HEK293 (cell line): ENCODE results near the gene MRPS18A.

ENCODE experiments used
- CTCF ChIA-PET: fragments of 350-600 bp; formaldehyde crosslinking; extraction: SDS; loops from one replicate; lab custom pipeline; 2021; ENCODE audit warnings: antibody characterized with exemption; lab: Yijun Ruan, JAX
- POLR2A ChIA-PET: fragments of 300-600 bp; formaldehyde crosslinking; extraction: SDS; loops from one replicate; lab custom pipeline; 2020; ENCODE audit warnings: antibody characterized with exemption, inconsistent platforms; lab: Yijun Ruan, JAX
- H3K27ac ChIP-seq: fragments of 200-500 bp; sonication (Bioruptor generic); 2 replicates; pipeline ENCODE4 v1.5.1; 2014; ENCODE audit warnings: low read depth, low read length, control low read depth, inconsistent platforms; ENCODE audit errors: extremely low read depth
- H3K36me3 ChIP-seq, 2 experiments: fragments of 200-500 bp in 1 of 2; sonication (Bioruptor generic) in 1 of 2; 1 replicate in 1 of 2; 2 replicates in 1 of 2; pipeline ENCODE4 v1.5.1; 2014 to 2017; ENCODE audit warnings: inconsistent platforms in 2 of 2, low read length in 2 of 2; ENCODE audit not compliant: control insufficient read depth in 2 of 2, insufficient read depth in 1 of 2
- H3K4me1 ChIP-seq: fragments of 200-500 bp; sonication (Bioruptor generic); 2 replicates; pipeline ENCODE4 v1.5.1; 2014; ENCODE audit warnings: mild to moderate bottlenecking, low read length, inconsistent platforms; ENCODE audit not compliant: control insufficient read depth, insufficient read depth
- H3K4me3 ChIP-seq: 2 replicates; pipeline ENCODE4 v1.5.1; 2011; ENCODE audit warnings: low read depth, mild to moderate bottlenecking, control low read depth, low read length, moderate library complexity
- H3K9me3 ChIP-seq: fragments of 200-500 bp; sonication (Bioruptor generic); 2 replicates; pipeline ENCODE4 v1.5.1; 2014; ENCODE audit warnings: low read depth, low read length, inconsistent platforms; ENCODE audit not compliant: control insufficient read depth, insufficient read depth
- ELK4 ChIP-seq: IDR thresholded peaks from 2 replicates; pipeline ENCODE4 v1.6.1; 2011; ENCODE audit warnings: mild to moderate bottlenecking, low read depth, low read length, borderline replicate concordance
- GLI2 ChIP-seq: fragments of 450-650 bp; formaldehyde crosslinking; IDR thresholded peaks from 2 replicates; pipeline ENCODE4; 2017; ENCODE audit warnings: missing biosample characterization, missing genetic modification characterization, low read depth, borderline replicate concordance
- HOXC10 ChIP-seq: sonication (generic); formaldehyde crosslinking; IDR thresholded peaks from 2 replicates; pipeline ENCODE4 v1.8.1; 2023; ENCODE audit warnings: mild to moderate bottlenecking, missing genetic modification reagents
- MEIS1 ChIP-seq: sonication (generic); formaldehyde crosslinking; IDR thresholded peaks from 2 replicates; pipeline ENCODE4 v1.8.1; 2022; ENCODE audit warnings: missing genetic modification reagents, mild to moderate bottlenecking, borderline replicate concordance
- SALL2 ChIP-seq: fragments of 450-650 bp; formaldehyde crosslinking; IDR thresholded peaks from 2 replicates; pipeline ENCODE4 v1.5.0; 2017; ENCODE audit warnings: missing biosample characterization, mild to moderate bottlenecking, missing genetic modification characterization, borderline replicate concordance
- SCRT2 ChIP-seq: fragments of 450-650 bp; formaldehyde crosslinking; IDR thresholded peaks from 2 replicates; pipeline ENCODE4 v1.5.1; 2016; ENCODE audit warnings: missing biosample characterization, missing genetic modification characterization
- ZIC2 ChIP-seq: fragments of 450-650 bp; formaldehyde crosslinking; IDR thresholded peaks from 2 replicates; pipeline ENCODE4 v1.5.1; 2016; ENCODE audit warnings: missing biosample characterization, missing genetic modification characterization
- ZNF112 ChIP-seq: fragments of 450-650 bp; formaldehyde crosslinking; IDR thresholded peaks from 2 replicates; pipeline ENCODE4 v1.5.0; 2017; ENCODE audit warnings: missing biosample characterization, missing genetic modification characterization
- ZNF26 ChIP-seq: fragments of 450-650 bp; formaldehyde crosslinking; IDR thresholded peaks from 2 replicates; pipeline ENCODE4 v1.5.1; 2016; ENCODE audit warnings: missing biosample characterization, missing genetic modification characterization
- ZNF266 ChIP-seq: fragments of 450-650 bp; formaldehyde crosslinking; IDR thresholded peaks from 2 replicates; pipeline ENCODE4 v1.5.1; 2016; ENCODE audit warnings: missing biosample characterization, missing genetic modification characterization, low read depth
- ZNF280C ChIP-seq: fragments of 450-650 bp; formaldehyde crosslinking; IDR thresholded peaks from 2 replicates; pipeline ENCODE4 v1.5.1; 2016; ENCODE audit warnings: missing biosample characterization, missing genetic modification characterization
- ZNF416 ChIP-seq: fragments of 450-650 bp; formaldehyde crosslinking; IDR thresholded peaks from 2 replicates; pipeline ENCODE4 v1.5.1; 2016; ENCODE audit warnings: missing biosample characterization, missing genetic modification characterization
- ZNF426 ChIP-seq: fragments of 450-650 bp; formaldehyde crosslinking; IDR thresholded peaks from 2 replicates; pipeline ENCODE4 v1.5.1; 2017; ENCODE audit warnings: missing biosample characterization, missing genetic modification characterization, mild to moderate bottlenecking, inconsistent platforms, moderate library complexity
- ZNF433 ChIP-seq: fragments of 450-650 bp; formaldehyde crosslinking; IDR thresholded peaks from 2 replicates; pipeline ENCODE4 v1.5.1; 2016; ENCODE audit warnings: missing biosample characterization, missing genetic modification characterization, low read depth
- ZNF473 ChIP-seq: fragments of 450-650 bp; formaldehyde crosslinking; IDR thresholded peaks from 2 replicates; pipeline ENCODE4 v1.5.1; 2017; ENCODE audit warnings: missing biosample characterization, missing genetic modification characterization
- ZNF513 ChIP-seq: fragments of 450-650 bp; IDR thresholded peaks from 2 replicates; pipeline ENCODE4 v1.5.1; 2018; ENCODE audit warnings: missing biosample characterization, missing genetic modification characterization
- ZNF548 ChIP-seq: fragments of 450-650 bp; formaldehyde crosslinking; IDR thresholded peaks from 2 replicates; pipeline ENCODE4 v1.5.1; 2016; ENCODE audit warnings: missing biosample characterization, missing genetic modification characterization
- ZNF645 ChIP-seq: fragments of 450-650 bp; formaldehyde crosslinking; IDR thresholded peaks from 2 replicates; pipeline ENCODE4; 2016; ENCODE audit warnings: missing biosample characterization, missing genetic modification characterization
- ZNF768 ChIP-seq: fragments of 450-650 bp; formaldehyde crosslinking; IDR thresholded peaks from 2 replicates; pipeline ENCODE4 v1.5.1; 2018; ENCODE audit warnings: missing biosample characterization, mild to moderate bottlenecking, missing genetic modification characterization
- ZNF792 ChIP-seq: fragments of 450-650 bp; formaldehyde crosslinking; IDR thresholded peaks from 2 replicates; pipeline ENCODE4 v1.5.1; 2016; ENCODE audit warnings: missing biosample characterization, missing genetic modification characterization

MRPS18A gene

GRCh38 chr6:43671801-43672690, 15.5 kb downstream of the MRPS18A start:
- CTCF ChIA-PET = interaction anchor here (0.6 to 7.2 kb wide), 5 partner anchors 13 to 217 kb away, joined by 3 to 101 read pairs (median 56); partner anchors contain the start of genes MRPS18A and VEGFA

More at GRCh38 chr6:43671801-43672690, 15.5 kb downstream of the MRPS18A start:
- peaks cover 3% of the 10 kb centered on the region; the same call in 1 of the 2 replicates for H3K4me1 ChIP-seq
- H3K9me3 ChIP-seq = no peaks in the 10 kb centered on the region
- H3K36me3 ChIP-seq = peaks cover 3 to 67% of the 10 kb centered on the region in 2 experiments
- no peak for TF ChIP-seq ZNF26 (tag by site-specific recombination)
- TF ChIP-seq ZNF266 (tag by site-specific recombination) = no peak
- TF ChIP-seq ZIC2 (tag by site-specific recombination) = no peak
- no peak for TF ChIP-seq ZNF473
- no peak for TF ChIP-seq SALL2 (tag by site-specific recombination)
- TF ChIP-seq MEIS1 (CRISPR knock-in tag) = no peak
- no peak for TF ChIP-seq ZNF112 (tag by site-specific recombination)
- TF ChIP-seq HOXC10 (CRISPR knock-in tag) = no peak
- TF ChIP-seq ZNF513 = no peak
- no peak for TF ChIP-seq ZNF792 (tag by site-specific recombination)
- no peak for TF ChIP-seq ZNF645 (tag by site-specific recombination)
- no peak for TF ChIP-seq ZNF768 (tag by site-specific recombination)
- TF ChIP-seq ZNF433 (tag by site-specific recombination) = no peak
- no peak for TF ChIP-seq ZNF426 (tag by site-specific recombination)
- TF ChIP-seq ZNF548 (tag by site-specific recombination) = no peak
- no peak for TF ChIP-seq SCRT2 (tag by site-specific recombination)
- TF ChIP-seq ZNF416 (tag by site-specific recombination) = no peak
- no peak for TF ChIP-seq GLI2
- no peak for TF ChIP-seq ELK4
- TF ChIP-seq ZNF280C = no peak
- no peak overlapping the region; the same call in 1 of the 2 replicates for H3K27ac ChIP-seq
- H3K4me3 ChIP-seq = no peak overlapping the region
- POLR2A ChIA-PET = interaction anchor here (1.4 kb wide), 1 partner anchor 43 kb away, joined by 5 read pairs; the partner anchor contains the start of gene GTPBP2
